GM23248 (cell line): ENCODE results near the gene MRLN.

ENCODE experiments used
- EZH2 ChIP-seq: fragments of 200-600 bp; sonication (generic); IDR thresholded peaks from 2 replicates; pipeline ENCODE4 v1.6.1; 2018; ENCODE audit warnings: antibody characterized with exemption, mild to moderate bottlenecking; ENCODE audit not compliant: insufficient read depth, poor library complexity, severe bottlenecking
- EZH2phosphoT487 ChIP-seq: fragments of 200-600 bp; sonication (generic); IDR thresholded peaks from 2 replicates; pipeline ENCODE4 v1.6.1; 2018; ENCODE audit warnings: antibody characterized with exemption, moderate library complexity, mild to moderate bottlenecking, low read depth; ENCODE audit not compliant: insufficient read depth

GRCh38 chr10:59698326-59698725 lies 54.9 kb downstream of the MRLN start:
- TF ChIP-seq EZH2phosphoT487 (no peak), EZH2 (no peak)
